Activated naive CD8-positive, alpha-beta T cell treated with anti-CD3 and anti-CD28 coated beads, Interleukin-2, amount 50 U/mL, for 24 hours (primary cell): ENCODE data around the gene PIGO.

Experiments used
- ATAC-seq: fragments of 150-1000 bp; cut with Tn5 transposase; one replicate; pipeline ENCODE4 v1.10.0; 2021
- DNase-seq: peaks from one replicate; pipeline ENCODE4 v3.0.0; 2021
- H3K27ac Mint-ChIP-seq: one replicate; pipeline ENCODE4 v1.8.0; 2021; ENCODE audit warnings: mild to moderate bottlenecking, mixed read lengths
- H3K27me3 Mint-ChIP-seq: one replicate; pipeline ENCODE4 v1.8.0; 2021; ENCODE audit warnings: mixed read lengths
- H3K36me3 Mint-ChIP-seq: one replicate; pipeline ENCODE4 v1.8.0; 2021; ENCODE audit warnings: low read depth, mixed read lengths
- H3K4me1 Mint-ChIP-seq: one replicate; pipeline ENCODE4 v1.8.0; 2021; ENCODE audit warnings: mixed read lengths
- H3K4me3 Mint-ChIP-seq: one replicate; pipeline ENCODE4 v1.8.0; 2021; ENCODE audit warnings: mild to moderate bottlenecking, moderate library complexity, mixed read lengths
- H3K9me3 Mint-ChIP-seq: one replicate; pipeline ENCODE4 v1.8.0; 2021; ENCODE audit warnings: mixed read lengths

PIGO gene

DNA sequence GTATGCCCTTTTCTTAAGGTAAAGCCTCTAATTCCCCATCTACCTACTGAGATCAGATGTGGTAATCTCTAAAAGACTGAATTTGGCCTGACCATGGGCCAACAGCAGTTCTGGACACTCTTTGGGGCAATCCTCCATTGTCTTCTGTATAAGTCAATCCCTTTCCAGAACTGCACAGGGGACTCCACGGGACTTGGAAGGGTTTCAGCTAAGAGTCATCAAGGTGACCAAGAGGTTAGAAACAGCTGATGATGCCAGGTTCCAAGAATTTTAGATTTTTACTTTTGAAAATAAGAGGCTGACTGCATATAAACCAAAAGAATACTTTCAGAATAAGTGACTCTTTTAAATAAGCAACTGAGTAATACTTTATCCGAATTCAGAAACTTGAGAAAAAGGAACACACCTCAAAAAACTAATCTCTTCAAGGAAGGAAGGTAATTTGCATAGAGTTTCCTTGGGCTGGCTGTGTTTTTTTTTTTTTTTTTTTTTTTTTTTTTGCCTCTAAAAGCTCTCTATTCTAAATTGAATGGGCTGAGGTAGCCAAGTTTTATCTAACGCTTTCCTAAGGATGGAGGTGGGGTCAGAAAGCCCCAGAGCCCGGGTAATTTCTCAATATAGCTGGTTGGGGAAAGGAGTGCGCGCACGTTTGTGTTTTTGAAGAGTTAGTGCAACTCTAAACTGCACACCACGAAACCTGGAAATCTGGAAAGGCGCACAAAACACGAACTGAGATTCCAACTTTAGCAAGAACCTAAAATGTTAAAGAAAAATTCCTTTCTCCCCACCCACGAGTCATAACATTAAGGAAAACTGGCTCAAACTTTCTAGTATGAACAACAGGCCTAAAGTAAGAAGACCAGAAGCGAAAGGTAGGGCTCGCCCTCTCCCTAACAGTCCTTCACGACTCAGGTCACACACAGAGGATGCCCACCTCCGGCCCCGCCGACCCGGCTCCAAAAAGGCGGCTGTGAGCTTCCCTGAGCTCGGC lies 25.3 kb downstream of the PIGO start:
- Mint-ChIP-seq H3K36me3 (peaks cover 76% of the 10 kb centered on the region), H3K9me3 (no peaks in the 10 kb centered on the region), H3K27me3 (peaks cover 2% of the 10 kb centered on the region), H3K4me1 (peaks cover 62% of the 10 kb centered on the region), H3K27ac (peak overlapping the region; percentile 90), H3K4me3 (peak overlapping the region; percentile 93)
- ATAC-seq (no peak), DNase-seq (no peak)

DNA sequence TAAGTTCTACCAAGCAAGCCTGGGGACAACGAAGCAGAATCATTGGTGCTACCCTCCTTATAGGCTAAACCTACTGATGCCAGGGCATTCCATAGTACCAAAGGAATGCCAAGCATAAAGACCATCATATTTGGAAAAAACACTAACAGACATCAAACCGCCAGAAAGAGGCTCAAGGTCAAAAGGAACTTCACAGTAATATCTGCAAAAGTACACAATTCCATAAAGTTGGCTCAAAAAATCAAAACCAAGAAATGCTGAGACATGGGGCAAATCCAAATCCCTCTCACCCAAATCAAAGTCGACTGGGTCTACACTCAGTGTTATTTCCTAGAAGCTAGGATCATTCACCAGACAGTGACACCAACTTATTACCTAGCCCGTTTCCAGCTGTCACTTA lies 27.4 kb downstream of the PIGO start:
- Mint-ChIP-seq H3K36me3 (peaks cover 77% of the 10 kb centered on the region), H3K4me1 (peaks cover 60% of the 10 kb centered on the region), H3K27ac (no peak overlapping the region)

DNA sequence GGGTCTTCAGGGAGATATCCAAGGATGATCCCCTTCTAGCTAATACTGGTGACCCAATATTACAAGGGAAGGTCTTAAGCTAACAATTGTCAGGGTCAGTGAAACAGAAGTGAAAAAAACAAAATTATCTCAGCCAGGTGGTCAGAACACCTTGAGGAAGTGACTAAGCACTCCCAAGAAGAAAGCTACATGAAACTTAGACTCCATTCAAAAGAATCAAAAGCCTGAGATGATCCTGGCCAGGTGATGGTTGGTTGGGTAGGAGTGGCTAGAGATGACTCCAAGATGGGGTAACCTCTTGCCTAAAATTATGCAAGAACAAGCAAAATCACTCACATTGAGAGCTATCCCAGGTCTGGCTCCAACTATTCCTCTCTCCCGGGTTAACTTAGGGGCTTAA lies 29.3 kb downstream of the PIGO start:
- no peak for DNase-seq
- no peak for ATAC-seq
- H3K27ac Mint-ChIP-seq, result peak overlapping the region; percentile 7
- no peaks in the 10 kb centered on the region for H3K9me3 Mint-ChIP-seq
- peaks cover 46% of the 10 kb centered on the region for H3K4me1 Mint-ChIP-seq
- peaks cover 84% of the 10 kb centered on the region for H3K36me3 Mint-ChIP-seq
- no peaks in the 10 kb centered on the region for H3K27me3 Mint-ChIP-seq
- no peak overlapping the region for H3K4me3 Mint-ChIP-seq

More for the DNA sequence above, 27.4 kb downstream of the PIGO start:
- H3K27me3 Mint-ChIP-seq, result peaks cover 2% of the 10 kb centered on the region
- DNase-seq, result no peak
- ATAC-seq, result no peak
- H3K4me3 Mint-ChIP-seq, result peak overlapping the region; percentile 46
- H3K9me3 Mint-ChIP-seq, result no peaks in the 10 kb centered on the region

DNA sequence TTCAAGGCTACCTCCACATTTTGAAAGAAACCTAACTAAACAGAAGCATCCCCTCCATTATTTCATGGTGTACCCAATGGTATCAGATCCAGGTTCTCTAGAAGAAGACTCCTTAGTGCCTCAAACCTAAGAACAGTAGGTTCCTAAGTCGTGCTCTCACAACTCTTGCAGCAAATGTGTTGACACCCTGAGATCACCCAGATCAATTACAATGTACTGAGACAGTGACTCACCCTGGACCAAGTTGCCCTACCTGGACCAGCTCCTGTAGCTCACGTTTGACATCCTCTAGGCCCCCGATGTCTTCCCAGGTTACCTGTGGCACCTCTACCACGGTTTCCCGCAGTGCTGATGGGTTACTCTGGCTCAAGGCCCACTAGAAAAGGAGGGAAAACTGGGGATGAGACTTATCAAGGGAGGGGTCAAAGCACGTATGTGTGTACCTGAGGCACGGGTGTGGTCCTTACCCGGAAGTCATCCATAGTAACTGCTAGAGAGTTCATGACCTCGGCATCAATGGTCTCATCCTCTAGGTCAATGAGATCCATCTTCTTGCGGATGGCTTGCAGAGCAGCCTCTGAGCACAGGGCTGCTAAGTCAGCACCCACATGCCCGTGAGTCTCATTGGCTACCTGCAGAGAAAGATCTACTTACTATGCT lies 35.7 kb downstream of the PIGO start:
- ATAC-seq, result no peak
- Mint-ChIP-seq H3K4me1 (no peaks in the 10 kb centered on the region), H3K27ac (no peak overlapping the region), H3K27me3 (no peaks in the 10 kb centered on the region), H3K4me3 (no peak overlapping the region), H3K9me3 (no peaks in the 10 kb centered on the region), H3K36me3 (peaks cover 89% of the 10 kb centered on the region)
- no peak for DNase-seq

DNA sequence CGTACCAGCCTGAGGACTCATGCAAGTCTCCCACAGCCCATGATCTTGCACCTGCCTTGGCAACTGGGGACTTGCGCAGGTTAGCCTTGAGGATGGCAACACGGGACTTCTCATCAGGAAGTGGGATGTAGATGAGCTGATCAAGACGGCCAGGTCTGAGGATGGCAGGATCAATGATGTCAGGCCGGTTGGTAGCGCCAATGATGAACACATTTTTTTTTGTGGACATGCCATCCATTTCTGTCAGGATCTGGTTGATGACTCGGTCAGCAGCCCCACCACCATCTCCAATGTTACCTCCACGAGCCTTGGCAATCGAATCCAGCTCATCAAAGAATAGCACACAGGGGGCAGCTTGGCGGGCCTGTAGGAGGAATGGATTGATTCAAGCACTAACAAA lies 37.0 kb downstream of the PIGO start:
- no peaks in the 10 kb centered on the region for H3K9me3 Mint-ChIP-seq
- no peaks in the 10 kb centered on the region for H3K27me3 Mint-ChIP-seq
- H3K4me3 Mint-ChIP-seq, result no peak overlapping the region
- no peak overlapping the region for H3K27ac Mint-ChIP-seq
- peaks cover 88% of the 10 kb centered on the region for H3K36me3 Mint-ChIP-seq
- no peaks in the 10 kb centered on the region for H3K4me1 Mint-ChIP-seq
- no peak for ATAC-seq
- no peak for DNase-seq

DNA sequence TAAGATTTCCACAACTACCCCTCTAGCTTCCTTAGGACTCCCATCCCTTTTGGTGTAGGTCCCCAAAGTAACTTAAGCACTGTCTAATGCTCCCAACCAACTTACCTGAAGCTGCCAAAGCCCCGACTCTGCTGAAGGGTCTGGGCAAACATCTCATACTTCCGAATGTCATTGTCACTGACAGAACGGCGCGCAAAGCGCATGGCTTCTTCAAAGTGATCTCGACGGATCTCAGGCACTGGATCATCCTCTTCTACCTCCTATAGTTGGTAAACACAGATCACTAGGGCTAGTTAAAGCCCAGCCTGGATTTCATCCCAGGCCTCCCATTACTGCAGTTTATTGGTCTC lies 39.1 kb downstream of the PIGO start:
- Mint-ChIP-seq H3K4me3 (no peak overlapping the region), H3K27me3 (no peaks in the 10 kb centered on the region), H3K27ac (no peak overlapping the region), H3K36me3 (peaks cover 76% of the 10 kb centered on the region), H3K4me1 (no peaks in the 10 kb centered on the region), H3K9me3 (no peaks in the 10 kb centered on the region)
- ATAC-seq (no peak), DNase-seq (no peak)

DNA sequence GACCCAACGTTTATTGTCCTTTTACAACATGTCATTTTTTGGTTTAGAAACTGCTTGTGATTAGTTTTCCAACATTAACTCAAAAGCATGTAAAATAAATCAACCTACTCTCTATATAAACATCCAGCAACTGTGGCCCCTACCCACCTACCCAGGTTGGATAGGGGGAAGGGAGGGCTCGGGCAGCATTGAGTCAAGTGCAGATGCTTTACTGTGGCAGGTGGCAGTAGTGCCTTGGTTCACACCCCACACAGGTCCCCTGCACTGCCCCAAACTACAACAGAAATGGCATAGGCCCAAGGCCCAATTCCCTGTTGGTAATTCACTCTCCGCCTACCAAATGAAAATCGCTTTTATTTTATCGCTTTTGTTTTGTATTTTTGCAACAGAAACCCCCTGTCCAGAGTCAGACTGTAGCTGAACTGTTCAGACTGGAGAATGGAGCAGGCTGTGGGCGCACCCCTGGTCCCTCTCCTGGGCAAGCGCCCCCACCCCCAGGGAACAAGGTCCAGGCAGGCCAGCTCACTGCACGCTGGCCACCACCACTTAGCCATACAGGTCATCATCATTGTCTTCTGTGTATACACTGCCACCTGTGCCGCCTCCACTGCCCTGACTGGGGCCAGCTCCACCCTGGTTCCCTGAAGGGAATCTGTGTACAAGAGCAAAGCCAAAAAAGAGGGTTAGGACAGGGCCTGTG lies 39.7 kb downstream of the PIGO start:
- DNase-seq (no peak), ATAC-seq (no peak)
- Mint-ChIP-seq H3K4me1 (no peaks in the 10 kb centered on the region), H3K9me3 (no peaks in the 10 kb centered on the region), H3K36me3 (peaks cover 71% of the 10 kb centered on the region), H3K4me3 (no peak overlapping the region), H3K27me3 (no peaks in the 10 kb centered on the region), H3K27ac (no peak overlapping the region)

DNA sequence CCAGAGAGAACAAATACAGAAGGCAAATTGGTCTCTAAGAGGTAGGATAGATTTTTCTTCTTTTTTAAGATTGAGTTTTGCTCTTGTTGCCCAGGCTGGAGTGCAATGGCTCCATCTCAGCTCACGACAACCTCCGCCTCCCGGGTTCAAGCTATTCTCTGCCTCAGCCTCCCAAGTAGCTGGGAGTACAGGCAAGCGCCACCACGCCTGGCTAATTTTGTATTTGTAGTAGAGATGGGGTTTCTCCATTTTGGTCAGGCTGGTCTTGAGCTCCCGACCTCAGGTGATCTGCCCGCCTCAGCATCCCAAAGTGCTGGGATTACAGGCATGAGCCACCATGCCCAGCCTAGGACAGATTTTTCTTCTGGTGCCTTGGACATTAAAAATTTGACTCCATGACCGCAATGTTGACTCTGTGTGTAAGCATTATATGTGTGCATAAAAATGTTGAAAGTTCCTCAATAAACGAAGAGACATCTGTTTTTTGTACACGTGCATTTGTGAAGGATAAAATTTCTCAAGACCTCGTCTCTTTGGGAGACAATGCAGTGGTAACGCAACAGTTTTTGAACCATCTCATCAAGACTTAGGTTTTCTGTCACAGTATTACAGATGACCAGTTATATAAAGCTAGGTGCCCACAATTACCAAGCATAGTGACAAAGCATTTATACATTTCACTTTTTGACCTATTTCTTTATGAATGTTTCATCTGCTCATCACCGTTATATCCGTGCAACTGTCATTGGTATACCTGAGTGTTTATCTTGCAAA lies 41.3 kb downstream of the PIGO start:
- DNase-seq (no peak), ATAC-seq (no peak)
- H3K4me1 Mint-ChIP-seq, result no peaks in the 10 kb centered on the region
- H3K9me3 Mint-ChIP-seq, result no peaks in the 10 kb centered on the region
- no peak overlapping the region for H3K27ac Mint-ChIP-seq
- peaks cover 60% of the 10 kb centered on the region for H3K36me3 Mint-ChIP-seq
- no peak overlapping the region for H3K4me3 Mint-ChIP-seq
- H3K27me3 Mint-ChIP-seq, result no peaks in the 10 kb centered on the region

DNA sequence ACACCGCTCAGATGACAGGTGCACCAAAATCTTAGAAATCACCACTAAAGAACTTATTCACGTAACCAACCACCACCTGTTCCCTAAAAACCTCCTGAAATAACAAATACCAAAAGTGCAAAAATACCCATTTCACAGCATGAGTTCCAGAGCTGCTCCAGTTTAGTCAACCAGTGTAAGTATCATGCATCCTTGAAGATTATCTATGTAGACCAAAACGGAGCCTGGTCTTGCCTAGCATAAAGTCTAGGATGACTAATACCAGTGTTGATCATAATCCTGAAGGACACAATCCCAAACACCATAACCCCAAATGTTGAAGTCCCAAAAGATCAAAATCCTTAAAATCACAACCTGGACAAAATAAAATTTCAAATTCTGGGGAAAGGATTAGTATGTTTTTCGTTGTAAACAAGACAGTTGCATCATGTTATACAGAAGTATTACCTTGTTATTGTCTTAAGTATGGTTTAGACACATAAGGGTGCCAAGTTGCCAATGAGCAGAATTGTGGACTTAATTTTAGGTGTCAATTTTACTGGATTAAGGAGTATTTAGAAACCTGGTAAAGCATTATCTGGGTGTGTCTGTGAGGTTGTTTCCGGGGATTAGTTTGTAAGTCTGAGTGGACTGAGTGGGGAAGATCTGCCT lies 42.1 kb downstream of the PIGO start:
- no peak overlapping the region for H3K4me3 Mint-ChIP-seq
- H3K27me3 Mint-ChIP-seq, result no peaks in the 10 kb centered on the region
- H3K27ac Mint-ChIP-seq, result peak overlapping the region; percentile 6
- no peaks in the 10 kb centered on the region for H3K9me3 Mint-ChIP-seq
- H3K36me3 Mint-ChIP-seq, result peaks cover 55% of the 10 kb centered on the region
- ATAC-seq (no peak), DNase-seq (no peak)
- no peaks in the 10 kb centered on the region for H3K4me1 Mint-ChIP-seq

DNA sequence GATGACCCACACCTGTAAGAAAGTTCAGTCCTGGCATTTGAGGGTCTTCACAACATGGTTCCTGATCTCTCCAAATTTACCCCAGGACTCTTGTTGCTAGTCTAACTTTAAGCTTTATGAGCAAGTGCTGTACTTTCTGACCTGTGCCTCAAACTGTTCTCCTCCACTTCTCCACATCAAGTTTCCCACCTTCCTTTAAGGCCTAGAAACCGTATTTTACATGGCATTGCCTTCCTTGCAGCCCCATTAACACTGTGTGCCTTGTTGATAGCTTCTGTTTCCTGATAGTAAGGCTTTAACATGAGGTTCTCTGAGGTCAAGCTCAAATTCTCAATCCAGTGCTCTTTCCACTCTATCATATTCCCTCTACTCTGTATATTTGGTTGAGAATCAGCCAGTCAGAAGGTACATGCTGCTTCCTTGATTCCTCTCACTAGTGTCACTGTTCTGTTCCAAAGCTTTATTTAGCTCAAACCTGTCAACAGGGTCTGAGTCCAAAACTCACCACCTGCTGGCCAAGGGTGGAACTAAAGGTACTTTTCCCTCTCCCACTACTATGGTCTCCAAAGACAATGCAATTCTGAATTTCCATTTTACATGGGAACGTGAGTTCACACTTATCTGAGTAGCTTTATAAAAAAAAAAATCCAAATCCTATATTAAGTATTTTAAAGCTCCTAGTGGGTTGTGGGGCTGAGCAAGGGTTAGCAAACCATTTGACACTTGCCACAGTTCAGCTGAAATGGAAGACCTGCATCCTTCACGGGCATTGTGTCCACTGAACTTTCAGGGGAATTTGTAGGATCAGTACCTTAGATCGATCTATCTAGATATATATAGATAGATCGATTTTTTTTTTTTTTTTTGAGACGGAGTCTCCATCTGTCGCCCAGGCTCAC lies 45.1 kb downstream of the PIGO start:
- peaks cover 38% of the 10 kb centered on the region for H3K36me3 Mint-ChIP-seq
- no peaks in the 10 kb centered on the region for H3K9me3 Mint-ChIP-seq
- no peak overlapping the region for H3K4me3 Mint-ChIP-seq
- no peaks in the 10 kb centered on the region for H3K4me1 Mint-ChIP-seq
- no peak overlapping the region for H3K27ac Mint-ChIP-seq
- peak; percentile 67 for DNase-seq
- H3K27me3 Mint-ChIP-seq, result no peaks in the 10 kb centered on the region
- ATAC-seq, result peak; percentile 61

DNA sequence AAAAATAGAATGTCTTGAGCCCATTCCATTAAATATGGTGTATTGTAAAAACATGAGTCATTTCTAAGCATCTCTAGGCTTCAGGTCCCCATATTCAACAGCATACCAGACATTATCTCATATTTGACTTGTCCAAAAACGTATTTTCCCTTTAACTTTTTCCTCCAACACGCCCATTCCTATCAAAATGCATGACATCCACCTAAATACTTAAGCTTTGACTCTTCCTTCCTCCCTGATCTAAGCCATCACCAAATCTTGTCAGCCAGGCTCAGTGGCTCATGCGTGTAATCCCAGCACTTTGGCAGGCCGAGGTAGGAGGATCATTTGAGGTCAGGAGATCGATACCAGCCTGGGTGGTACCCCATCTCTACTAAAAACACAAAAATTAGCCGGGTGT lies 47.9 kb downstream of the PIGO start:
- H3K4me1 Mint-ChIP-seq, result no peaks in the 10 kb centered on the region
- no peak overlapping the region for H3K27ac Mint-ChIP-seq
- no peak overlapping the region for H3K4me3 Mint-ChIP-seq
- DNase-seq (no peak), ATAC-seq (no peak)
- no peaks in the 10 kb centered on the region for H3K27me3 Mint-ChIP-seq
- H3K9me3 Mint-ChIP-seq, result no peaks in the 10 kb centered on the region
- peaks cover 21% of the 10 kb centered on the region for H3K36me3 Mint-ChIP-seq

DNA sequence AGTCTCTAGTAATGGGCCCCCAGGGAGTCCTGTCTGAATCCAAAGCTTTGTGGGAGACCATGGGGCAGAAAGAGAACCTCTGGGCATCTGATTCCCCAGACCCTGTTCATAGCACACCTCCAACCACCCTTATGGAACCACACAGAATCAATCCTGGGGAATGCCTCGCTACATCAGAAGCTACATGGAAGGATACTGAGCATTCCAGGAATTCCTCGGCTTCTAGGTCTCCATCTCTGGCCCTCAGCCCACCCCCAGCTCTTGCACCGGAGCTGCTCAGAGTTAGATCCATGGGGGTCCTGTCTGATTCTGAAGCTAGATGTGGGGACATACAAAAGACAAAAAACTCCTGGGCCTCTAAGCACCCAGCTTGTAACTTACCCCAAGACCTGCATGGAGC lies 52.3 kb downstream of the PIGO start:
- H3K36me3 Mint-ChIP-seq, result peaks cover 18% of the 10 kb centered on the region
- no peaks in the 10 kb centered on the region for H3K4me1 Mint-ChIP-seq
- no peaks in the 10 kb centered on the region for H3K9me3 Mint-ChIP-seq
- ATAC-seq (no peak), DNase-seq (no peak)
- H3K27ac Mint-ChIP-seq, result no peak overlapping the region
- H3K4me3 Mint-ChIP-seq, result no peak overlapping the region
- no peaks in the 10 kb centered on the region for H3K27me3 Mint-ChIP-seq

DNA sequence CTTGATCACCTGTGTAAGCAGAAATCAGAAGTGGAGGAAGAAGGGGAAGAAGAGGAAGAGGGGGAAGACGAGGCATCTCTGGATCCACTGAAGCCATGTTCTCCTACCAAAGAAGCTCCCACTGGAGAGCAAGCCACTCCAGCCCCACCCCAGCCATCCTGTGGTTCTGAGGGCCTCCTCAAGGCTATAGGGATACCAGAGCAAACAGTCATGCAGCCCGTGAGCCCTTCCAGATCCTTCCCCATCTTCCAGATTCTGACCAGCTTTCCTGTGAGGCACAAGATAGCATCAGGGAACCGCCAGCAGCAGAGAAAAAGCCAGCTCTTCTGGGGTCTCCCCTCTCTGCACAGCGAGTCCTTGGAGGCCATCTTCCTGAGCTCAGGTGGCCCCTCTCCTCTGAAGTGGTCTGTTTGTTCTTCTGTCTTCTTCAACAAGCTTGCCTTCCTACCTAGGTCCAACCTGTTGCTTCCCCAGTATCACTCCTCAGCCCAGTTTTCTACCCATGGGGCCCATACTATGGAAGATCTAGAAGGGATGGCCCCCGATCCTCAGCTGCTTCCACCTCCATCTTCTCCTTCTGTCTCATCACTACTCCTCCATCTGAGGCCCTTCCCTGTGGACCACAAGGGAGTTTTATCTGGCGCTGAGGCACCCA lies 53.4 kb downstream of the PIGO start:
- no peaks in the 10 kb centered on the region for H3K27me3 Mint-ChIP-seq
- ATAC-seq, result no peak
- no peaks in the 10 kb centered on the region for H3K9me3 Mint-ChIP-seq
- H3K4me1 Mint-ChIP-seq, result no peaks in the 10 kb centered on the region
- no peak overlapping the region for H3K4me3 Mint-ChIP-seq
- peaks cover 10% of the 10 kb centered on the region for H3K36me3 Mint-ChIP-seq
- no peak for DNase-seq
- no peak overlapping the region for H3K27ac Mint-ChIP-seq
